Small intestine (tissue), 7 donors: ENCODE data around the gene EDIL3. TPM values are rescaled to one million over a fixed set of nuclear protein-coding genes. Genes with fewer than 3 reads are reported as not detected.
"Not testable (repeated sequence)": the region's sequence is repeated elsewhere in the genome, so short reads cannot be mapped to it uniquely, and the experiment has no call there.

Experiments used
- DNase-seq, 2 donors: peaks; one replicate each; pipeline versions ENCODE4 v3.0.0 to v3.0.0-alpha.2; 2013
- FAIRE-seq: peaks from 2 replicates; lab custom pipeline; 2012; peaks lifted over from hg19 to GRCh38; lab: Jason Lieb, UNC
- H3K27ac ChIP-seq, 3 donors: one replicate each; pipeline ENCODE4 v1.5.1; 2013; ENCODE audit warnings: low read length in 2 of 3, mild to moderate bottlenecking in 2 of 3, control low read depth in 1 of 3, inconsistent platforms in 1 of 3, low read depth in 1 of 3, moderate library complexity in 1 of 3
- H3K27me3 ChIP-seq, 3 donors: one replicate each; pipeline ENCODE4 v1.6.1; 2013; ENCODE audit warnings: low read length in 3 of 3, inconsistent platforms in 1 of 3; ENCODE audit not compliant: control insufficient read depth in 3 of 3, insufficient read depth in 3 of 3
- H3K36me3 ChIP-seq, 3 donors: one replicate each; pipeline ENCODE4 v1.6.1; 2013; ENCODE audit warnings: low read length in 3 of 3, inconsistent platforms in 1 of 3, low read depth in 1 of 3, mild to moderate bottlenecking in 1 of 3, moderate library complexity in 1 of 3; ENCODE audit not compliant: control insufficient read depth in 3 of 3, insufficient read depth in 2 of 3
- H3K4me1 ChIP-seq, 3 donors: one replicate each; pipeline ENCODE4 v1.6.1; 2013; ENCODE audit warnings: low read length in 2 of 3, inconsistent platforms in 1 of 3, low read depth in 1 of 3, mild to moderate bottlenecking in 1 of 3, moderate library complexity in 1 of 3; ENCODE audit not compliant: control insufficient read depth in 3 of 3, insufficient read depth in 2 of 3
- H3K4me3 ChIP-seq, 3 donors: one replicate each; pipeline ENCODE4 v1.5.1; 2013; ENCODE audit warnings: low read length in 3 of 3, control low read depth in 1 of 3, inconsistent platforms in 1 of 3, low read depth in 1 of 3, mild to moderate bottlenecking in 1 of 3, moderate library complexity in 1 of 3
- H3K9me3 ChIP-seq, 2 donors: one replicate each; pipeline ENCODE4 v1.6.1; 2013; ENCODE audit warnings: low read depth in 1 of 2, low read length in 1 of 2; ENCODE audit not compliant: control insufficient read depth in 2 of 2, insufficient read depth in 1 of 2
- WGBS, 3 donors: extraction: QIAGEN DNeasy Blood & Tissue Kit; methylation state at CpG; one replicate each; pipeline ENCODE4 v1.1.7; 2013; 5-methylcytosine and 5-hydroxymethylcytosine counted together
- polyA plus RNA-seq, 4 donors: library from polyadenylated mRNA; stranded (reverse) in 3 of 4; unstranded in 1 of 4; fragments of 200-250 nt in 3 of 4; fragments of 120-200 nt in 1 of 4; gene quantifications; one replicate each; pipeline versions ENCODE4 v1.2.1 to v1.2.3, GENCODE V29; 2013
- donor health status: healthy with polysubstance abuse.
- donor health status: control.
- donor health status: control.
- donor health status: Bipolar disorder and iron deficiency.
- donor health status: healthy.

Gene EDIL3
- polyA plus RNA-seq, 4 donors: 1.6 to 24.6 (median 5.1) TPM; not detected in 1

DNA sequence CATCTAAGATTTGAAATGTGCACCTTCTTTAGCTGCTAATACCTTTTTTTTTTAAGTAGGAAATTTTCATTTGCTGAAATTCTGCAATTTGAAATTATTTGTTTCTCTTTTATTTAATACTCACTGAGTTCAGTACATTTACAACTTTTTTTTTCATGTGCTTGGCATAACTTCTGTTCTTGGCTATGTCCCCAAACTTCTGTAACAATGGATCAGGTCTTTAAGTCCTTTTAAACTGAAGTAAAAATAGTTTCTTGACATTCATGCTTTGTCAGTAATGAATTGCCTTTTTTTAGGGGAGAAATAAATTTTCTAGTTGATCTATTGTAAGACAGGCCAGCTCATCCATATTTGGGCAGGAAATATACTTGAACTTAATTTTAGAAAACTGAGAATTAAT is 41.5 kb downstream of the EDIL3 start:
- DNase-seq (no peak), FAIRE-seq (no peak)
- Histone ChIP-seq H3K9me3 (no peaks in the 10 kb centered on the region), H3K4me3 (no peak overlapping the region), H3K27ac (no peak overlapping the region), H3K27me3 (no peaks in the 10 kb centered on the region), H3K36me3 (no peaks in the 10 kb centered on the region), H3K4me1 (no peaks in the 10 kb centered on the region)

DNA sequence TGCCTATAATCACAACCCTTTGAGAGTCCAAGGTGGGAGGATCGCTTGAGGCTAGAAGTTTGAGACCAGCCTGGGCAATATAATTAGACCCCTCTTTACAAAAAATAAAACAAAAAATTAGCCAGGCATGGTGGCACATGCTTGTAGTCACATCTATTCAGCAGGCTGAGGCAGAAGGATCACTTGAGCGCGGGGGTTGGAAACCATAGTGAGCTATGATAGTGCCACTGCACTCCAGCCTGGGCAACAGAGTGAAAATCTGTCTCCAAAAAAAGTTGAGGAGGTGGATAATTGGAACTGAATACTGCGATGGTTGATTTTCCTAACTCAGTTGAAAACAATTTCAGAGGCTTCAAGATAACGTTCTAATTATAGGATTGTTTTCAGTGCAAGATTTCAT is 52.6 kb downstream of the EDIL3 start:
- Histone ChIP-seq H3K27me3 (no peaks in the 10 kb centered on the region), H3K4me1 (no peaks in the 10 kb centered on the region), H3K4me3 (no peak overlapping the region), H3K36me3 (no peaks in the 10 kb centered on the region), H3K9me3 (no peaks in the 10 kb centered on the region), H3K27ac (no peak overlapping the region)
- DNase-seq: no peak
- FAIRE-seq: no peak
- 71 to 88% (median 76%) methylated on average over 5 of the region's 5 CpGs for WGBS, 3 donors

DNA sequence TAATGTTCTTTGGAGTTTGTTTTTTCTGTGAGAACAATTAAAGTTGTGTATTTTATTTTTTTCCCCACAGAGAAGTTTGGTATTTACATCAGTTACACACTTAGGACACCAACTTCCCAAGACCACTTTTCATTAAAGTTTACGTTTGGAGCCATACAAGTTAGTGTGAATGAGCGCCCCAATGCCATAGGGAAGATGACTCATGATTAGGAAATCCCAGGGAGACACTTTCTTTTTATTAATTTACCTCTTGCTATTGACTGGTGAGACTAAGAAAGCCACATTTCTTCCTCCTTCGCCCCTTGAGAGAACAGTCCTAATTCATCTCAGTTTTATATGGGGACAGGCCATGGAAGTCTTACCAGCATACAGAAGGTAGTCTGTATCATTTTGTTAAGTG is 57.1 kb downstream of the EDIL3 start:
- no peaks in the 10 kb centered on the region for H3K27me3 ChIP-seq
- no peak for FAIRE-seq
- no peak overlapping the region for H3K27ac ChIP-seq
- H3K36me3 ChIP-seq: no peaks in the 10 kb centered on the region
- no peak overlapping the region for H3K4me3 ChIP-seq
- no peak for DNase-seq
- no peaks in the 10 kb centered on the region for H3K9me3 ChIP-seq
- 62 to 88% (median 79%) methylated on average over 3 of the region's 3 CpGs for WGBS, 3 donors
- no peaks in the 10 kb centered on the region for H3K4me1 ChIP-seq

DNA sequence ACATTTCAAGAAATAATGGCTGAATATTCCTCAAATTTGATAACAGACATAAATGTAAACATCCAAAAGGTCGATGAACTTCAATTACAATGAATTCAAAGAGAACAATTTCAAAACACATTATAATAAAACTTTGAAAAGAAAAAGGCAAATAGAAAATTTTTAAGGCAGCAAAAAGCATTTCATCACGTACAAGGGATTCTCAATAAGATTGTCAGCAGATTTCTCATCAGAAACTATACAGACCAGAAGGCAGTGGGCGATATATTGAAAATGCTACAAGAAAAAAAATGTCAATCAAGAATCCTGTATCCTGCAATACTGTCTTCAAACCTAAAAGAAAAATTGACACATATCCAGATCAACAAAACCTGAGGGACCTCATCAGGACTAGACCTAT is 62.0 kb downstream of the EDIL3 start:
- no peak for FAIRE-seq
- 81 to 93% (median 88%) methylated on average over 3 of the region's 3 CpGs for WGBS, 3 donors
- Histone ChIP-seq H3K4me3 (no peak overlapping the region), H3K27me3 (no peaks in the 10 kb centered on the region), H3K36me3 (no peaks in the 10 kb centered on the region), H3K4me1 (no peaks in the 10 kb centered on the region), H3K27ac (no peak overlapping the region), H3K9me3 (peaks cover 0 to 2% of the 10 kb centered on the region in 2 donors)
- no peak for DNase-seq

DNA sequence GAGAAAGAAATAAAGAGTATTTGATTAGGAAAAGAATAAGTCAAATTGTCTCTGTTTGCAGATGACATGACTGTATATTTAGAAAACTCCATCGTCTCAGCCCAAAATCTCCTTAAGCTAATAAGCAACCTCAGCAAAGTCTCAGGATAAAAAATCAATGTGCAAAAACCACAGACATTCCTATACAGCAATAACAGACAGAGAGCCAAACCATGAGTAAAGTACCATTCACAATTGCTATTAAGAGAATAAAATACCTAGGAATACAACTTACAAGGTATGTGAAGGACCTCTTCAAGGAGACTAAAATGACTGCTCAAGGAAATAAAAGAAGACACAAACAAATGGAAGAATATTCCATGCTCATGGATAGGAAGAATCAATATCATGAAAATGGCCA is 66.9 kb downstream of the EDIL3 start:
- not testable (repeated sequence) for H3K9me3 ChIP-seq, H3K27me3 ChIP-seq, H3K36me3 ChIP-seq, DNase-seq, FAIRE-seq, H3K4me3 ChIP-seq, H3K4me1 ChIP-seq, H3K27ac ChIP-seq
- 81 to 88% (median 87%) methylated on average over 1 of the region's 1 CpG for WGBS, 3 donors

DNA sequence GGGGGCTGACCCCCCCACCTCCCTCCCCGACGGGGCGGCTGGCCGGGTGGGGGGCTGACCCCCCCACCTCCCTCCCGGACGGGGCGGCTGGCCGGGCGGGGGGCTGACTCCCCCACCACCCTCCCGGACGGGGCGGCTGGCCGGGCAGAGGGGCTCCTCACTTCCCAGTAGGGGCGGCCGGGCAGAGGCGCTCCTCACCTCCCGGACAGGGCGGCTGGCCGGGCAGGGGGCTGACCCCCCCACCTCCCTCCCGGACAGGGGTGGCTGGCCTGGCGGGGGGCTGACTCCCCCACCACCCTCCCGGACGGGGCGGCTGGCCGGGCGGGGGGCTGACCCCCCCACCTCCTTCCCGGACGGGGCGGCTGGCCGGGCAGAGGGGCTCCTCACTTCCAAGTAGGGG is 72.4 kb downstream of the EDIL3 start:
- FAIRE-seq, H3K27me3 ChIP-seq, H3K4me3 ChIP-seq, H3K9me3 ChIP-seq, DNase-seq, H3K4me1 ChIP-seq, H3K36me3 ChIP-seq, H3K27ac ChIP-seq: not testable (repeated sequence)
- 94 to 97% (median 94%) methylated on average over 8 to 30 of the region's 30 CpGs for WGBS, 3 donors

DNA sequence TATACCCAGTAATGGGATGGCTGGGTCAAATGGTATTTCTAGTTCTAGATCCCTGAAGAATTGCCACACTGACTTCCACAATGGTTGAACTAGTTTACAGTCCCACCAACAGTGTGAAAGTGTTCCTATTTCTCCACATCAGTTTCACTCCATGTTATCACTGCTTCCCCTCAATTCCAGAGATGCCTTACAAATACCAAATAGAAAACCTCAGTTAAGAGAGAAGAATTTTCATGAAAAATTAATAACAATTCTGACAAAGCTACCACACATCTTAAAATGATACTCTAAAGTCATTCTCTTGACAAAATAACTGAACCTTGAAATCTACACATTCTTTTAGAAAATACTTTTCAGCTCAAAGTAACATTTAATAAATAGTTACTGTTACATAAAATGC is 74.8 kb downstream of the EDIL3 start:
- not testable (repeated sequence) for FAIRE-seq

DNA sequence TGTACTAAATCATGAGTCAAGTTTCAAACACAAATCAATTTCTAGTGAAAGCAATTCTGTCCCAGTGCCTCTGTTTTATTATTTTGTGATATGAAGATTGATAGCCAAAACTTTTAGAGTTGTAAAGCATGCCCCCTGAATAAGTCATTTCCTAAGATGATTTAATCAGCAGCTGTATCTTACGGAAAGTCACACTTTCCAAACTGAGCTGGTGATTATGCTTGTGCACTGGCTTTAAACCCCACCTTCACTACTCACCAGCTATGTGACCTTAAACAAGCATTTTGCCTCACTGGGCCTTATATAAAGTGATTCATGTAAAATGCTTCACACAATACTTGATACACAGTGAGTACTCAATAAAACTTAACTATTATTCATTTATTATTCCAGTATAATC is 78.1 kb downstream of the EDIL3 start:
- Histone ChIP-seq H3K4me3 (no peak overlapping the region), H3K36me3 (no peaks in the 10 kb centered on the region), H3K27me3 (no peaks in the 10 kb centered on the region), H3K27ac (no peak overlapping the region), H3K4me1 (no peaks in the 10 kb centered on the region), H3K9me3 (no peaks in the 10 kb centered on the region)
- 80 to 86% (median 84%) methylated on average over 1 of the region's 1 CpG for WGBS, 3 donors
- no peak for DNase-seq
- FAIRE-seq: no peak

More for the DNA sequence above, 74.8 kb downstream of the EDIL3 start:
- not testable (repeated sequence) for DNase-seq, H3K27ac ChIP-seq, H3K27me3 ChIP-seq, H3K9me3 ChIP-seq, H3K36me3 ChIP-seq, H3K4me1 ChIP-seq, H3K4me3 ChIP-seq

DNA sequence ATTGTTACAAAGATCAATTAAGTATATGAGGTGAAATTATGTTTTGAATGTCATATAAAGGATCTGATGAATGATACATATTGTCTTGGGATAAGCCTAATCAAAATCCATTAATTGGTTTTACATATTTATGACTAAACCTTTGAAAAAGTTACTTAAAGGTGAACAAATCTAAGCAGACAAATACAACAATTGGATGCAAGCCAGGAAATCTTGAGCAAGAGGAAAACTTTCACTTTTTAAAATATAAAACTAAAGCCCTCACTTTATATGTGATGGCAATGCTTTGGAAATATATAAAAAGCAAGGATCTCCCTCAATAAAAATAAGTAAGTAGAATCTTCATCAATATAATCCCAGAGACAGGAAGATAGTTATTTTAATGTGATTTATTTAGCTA is 80.1 kb downstream of the EDIL3 start:
- Histone ChIP-seq H3K27ac (no peak overlapping the region), H3K27me3 (no peaks in the 10 kb centered on the region), H3K4me1 (no peaks in the 10 kb centered on the region), H3K9me3 (no peaks in the 10 kb centered on the region), H3K36me3 (no peaks in the 10 kb centered on the region), H3K4me3 (no peak overlapping the region)
- DNase-seq: no peak
- no peak for FAIRE-seq
